NCI-H82 treated with DMSO at 0.1 percent for 48 hours (cell line): Measurements from ENCODE around the gene FUBP3.

Experiments used
- DNase-seq: peaks from one replicate; lab custom pipeline; 2025; ENCODE audit not compliant: unreplicated experiment; lab: John Stamatoyannopoulos, UW

FUBP3 gene, protein sequence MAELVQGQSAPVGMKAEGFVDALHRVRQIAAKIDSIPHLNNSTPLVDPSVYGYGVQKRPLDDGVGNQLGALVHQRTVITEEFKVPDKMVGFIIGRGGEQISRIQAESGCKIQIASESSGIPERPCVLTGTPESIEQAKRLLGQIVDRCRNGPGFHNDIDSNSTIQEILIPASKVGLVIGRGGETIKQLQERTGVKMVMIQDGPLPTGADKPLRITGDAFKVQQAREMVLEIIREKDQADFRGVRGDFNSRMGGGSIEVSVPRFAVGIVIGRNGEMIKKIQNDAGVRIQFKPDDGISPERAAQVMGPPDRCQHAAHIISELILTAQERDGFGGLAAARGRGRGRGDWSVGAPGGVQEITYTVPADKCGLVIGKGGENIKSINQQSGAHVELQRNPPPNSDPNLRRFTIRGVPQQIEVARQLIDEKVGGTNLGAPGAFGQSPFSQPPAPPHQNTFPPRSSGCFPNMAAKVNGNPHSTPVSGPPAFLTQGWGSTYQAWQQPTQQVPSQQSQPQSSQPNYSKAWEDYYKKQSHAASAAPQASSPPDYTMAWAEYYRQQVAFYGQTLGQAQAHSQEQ

DNA sequence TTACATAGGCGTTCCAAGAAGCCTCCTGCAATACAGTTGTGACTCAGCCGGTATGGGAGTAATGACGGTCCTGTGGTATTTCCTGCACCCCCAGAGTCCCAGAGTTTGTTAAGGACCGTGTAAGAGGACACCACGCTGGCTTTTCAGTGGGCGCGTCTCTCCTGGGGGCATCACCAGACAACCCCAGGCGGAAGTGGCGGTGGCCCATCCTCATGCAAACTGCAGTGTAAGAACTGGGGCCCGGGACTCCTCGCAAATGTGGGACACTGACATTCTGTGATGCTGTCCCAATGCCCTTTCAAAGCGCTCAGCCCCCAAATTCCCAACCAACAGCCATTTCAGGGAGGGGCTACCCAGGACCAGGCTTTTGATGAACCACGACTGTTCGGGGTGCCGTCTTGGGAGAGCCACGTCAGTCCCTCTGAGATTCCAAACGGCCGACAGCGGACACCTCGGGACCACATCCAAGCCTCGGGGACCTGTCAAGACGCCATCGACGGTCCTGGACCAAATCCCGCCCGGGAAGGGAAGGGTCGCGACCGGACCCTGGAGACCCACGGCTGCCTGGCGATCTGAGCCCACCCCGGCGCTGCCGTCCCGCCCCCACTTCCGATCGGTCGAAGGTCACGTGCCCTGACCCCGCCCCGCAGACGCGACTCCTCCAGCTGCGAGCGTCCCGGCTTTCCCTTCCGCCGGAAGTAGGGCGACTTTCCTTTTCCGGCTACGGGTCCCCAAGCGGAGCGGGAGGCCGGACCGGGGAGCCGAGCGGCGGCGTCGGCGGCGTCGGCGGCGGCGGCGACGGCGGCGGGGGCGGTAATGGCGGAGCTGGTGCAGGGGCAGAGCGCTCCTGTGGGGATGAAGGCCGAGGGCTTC, at the start of gene FUBP3:
TSS of gene FUBP3 (plus strand) at position 713 of the 873 bp plus-strand sequence. CDS start at position 817, 104 bp downstream.
- peak; percentile 76 for DNase-seq

DNA sequence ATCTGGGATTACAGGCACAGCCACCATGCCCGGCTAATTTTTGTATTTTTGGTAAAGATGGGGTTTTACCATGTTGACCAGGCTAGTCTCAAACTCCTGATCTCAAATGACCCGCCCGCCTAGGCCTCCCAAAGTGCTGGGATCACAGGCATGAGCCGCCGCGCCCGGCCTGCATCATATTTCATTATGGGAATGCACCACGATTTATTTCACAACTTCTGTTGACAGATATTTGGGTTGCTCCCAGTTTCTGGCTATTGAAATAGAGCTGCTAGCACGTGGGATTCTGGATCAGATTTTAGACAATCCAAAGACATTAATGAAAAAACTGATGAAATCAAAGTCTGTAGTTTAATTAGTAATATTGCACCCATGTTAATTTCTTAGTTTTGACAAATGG, 48.4 kb upstream of the FUBP3 start:
- no peak for DNase-seq

DNA sequence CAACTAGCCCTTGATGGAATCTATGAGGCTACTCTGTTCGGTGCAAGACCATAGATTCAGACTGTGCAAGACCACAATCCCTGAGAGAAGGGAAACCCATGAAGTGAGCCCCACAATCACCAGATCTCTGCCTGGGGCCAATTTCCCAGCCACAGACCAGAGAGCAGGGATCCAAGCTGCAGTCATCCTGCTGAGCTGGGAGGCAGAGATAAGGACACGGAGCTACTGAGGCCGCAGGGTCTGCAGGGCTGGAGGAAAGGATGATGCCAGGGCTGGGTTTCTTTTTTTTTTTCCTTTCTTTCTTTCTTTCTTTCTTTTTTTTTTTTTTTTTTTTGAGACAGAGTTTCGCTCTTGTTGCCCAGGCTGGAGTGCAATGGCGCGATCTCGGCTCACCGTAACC, 47.7 kb upstream of the FUBP3 start:
- no peak for DNase-seq

DNA sequence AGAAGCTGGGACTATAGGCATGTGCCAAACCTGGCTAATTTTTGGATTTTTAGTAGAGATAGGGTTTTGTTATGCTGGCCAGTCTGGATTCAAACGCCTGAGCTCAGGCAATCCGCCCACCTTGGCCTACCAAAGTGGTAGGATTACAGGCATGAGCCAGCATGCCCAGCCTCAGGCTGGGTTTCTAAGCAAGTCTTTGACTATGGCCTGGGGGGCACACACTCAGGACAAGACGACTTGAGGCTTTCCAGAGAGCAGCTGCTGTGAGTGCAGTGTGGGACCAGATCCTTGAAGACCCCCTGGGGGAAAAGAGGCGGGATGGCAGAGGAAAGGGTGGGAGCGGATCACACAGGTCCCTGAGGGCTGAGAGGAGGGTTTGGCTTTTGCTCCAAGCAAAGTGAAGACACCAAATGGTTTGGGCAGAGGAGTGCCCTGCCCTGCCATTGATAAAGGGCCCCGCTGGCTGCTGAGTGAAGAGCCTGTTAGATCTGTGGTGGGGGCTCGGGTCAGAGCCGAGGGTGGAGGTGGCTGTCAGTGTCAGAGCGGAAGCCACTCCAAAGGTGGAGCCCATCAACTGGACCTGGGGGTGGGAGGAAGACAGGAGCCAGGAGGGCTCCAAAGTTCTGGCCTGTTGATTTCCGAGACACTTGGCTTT, 46.8 kb upstream of the FUBP3 start:
- DNase-seq, result no peak

DNA sequence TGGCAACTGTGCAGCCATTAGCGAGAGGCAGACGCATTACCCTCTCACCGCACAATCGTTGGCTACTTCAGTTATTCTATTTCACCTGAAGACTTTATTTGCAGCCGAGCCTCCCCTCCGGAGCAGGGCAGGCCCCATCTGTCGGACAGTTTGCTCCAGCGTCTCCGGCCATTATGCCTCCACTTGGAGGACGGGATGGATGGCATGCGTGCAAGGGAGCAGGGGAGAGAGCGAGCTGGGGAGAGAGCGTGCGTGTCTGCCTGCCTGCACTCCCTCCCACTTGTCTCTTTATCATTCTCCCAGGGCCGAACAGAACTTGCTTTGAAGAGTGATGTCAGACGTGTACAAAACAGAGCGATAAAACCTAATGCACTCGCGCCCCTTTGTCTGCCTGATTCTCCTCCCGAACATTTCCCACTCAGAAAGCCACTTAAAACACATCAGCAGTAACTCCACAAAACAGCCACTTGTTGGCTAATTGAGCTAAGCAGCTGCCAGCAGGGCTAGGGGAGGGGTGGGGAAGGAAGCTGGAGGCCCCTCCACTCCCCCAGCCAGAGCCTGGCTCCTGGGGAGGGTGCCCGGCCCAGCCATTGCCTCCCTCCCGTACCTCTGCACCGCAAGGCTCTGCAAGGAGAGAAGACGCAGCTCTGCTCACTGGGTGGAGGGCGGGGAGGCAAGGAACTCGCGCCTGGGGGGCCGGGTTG, 43.4 kb upstream of the FUBP3 start:
- peak; percentile 21 for DNase-seq

DNA sequence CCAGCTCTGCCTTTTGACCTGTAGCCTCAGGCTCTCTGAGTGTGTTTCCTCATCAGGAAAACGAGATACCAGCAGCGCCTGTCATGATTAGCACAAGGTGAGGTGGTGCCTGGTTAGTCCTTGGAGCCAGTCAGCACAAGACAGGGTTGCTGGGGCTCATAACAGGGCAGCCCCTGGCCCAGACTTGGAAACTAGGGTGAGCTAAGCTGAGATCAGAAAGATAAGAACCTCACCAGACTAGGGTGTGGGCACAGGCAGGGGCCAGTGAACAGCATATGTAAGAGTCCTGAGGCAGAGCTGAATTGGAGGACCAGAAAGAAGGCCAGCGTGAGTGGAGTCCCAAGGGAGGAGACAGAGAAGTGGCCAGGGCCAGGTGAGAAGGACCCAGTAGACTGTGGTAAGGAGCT, 42.7 kb upstream of the FUBP3 start:
- DNase-seq, result no peak

DNA sequence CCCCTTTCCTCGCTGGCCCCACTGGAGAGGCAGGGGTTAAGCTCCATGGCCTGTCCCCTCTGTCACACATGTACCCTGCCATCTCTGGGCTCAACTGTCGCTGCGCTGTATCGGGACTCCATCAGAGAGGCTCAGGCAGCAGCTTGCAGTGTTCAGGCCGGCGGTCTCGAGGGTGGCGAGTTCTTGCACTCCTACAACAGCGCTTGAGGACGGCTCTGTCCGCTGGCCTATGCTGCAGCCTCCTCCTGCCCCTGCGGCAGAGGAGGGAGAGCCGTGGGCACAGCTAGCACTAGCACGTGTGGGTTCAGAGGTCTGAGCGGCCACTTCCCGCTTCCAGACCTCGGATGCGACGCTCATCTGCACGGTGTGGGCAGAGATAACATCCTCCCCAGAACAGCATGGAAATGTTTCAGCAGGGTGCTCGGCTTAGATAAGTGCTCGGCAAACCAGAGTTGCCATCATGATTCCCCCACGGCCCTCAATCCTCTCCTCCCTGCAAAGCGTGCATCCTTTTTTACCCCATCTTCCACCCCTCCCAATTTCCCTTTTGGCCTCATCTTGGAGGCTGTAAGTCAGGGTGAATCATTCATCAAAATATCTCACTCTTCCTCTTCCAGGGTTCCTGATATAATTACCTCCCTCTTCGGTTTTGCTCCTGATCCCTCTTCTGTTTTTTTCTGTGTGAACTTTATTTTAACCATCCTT, 41.9 kb upstream of the FUBP3 start:
- no peak for DNase-seq

DNA sequence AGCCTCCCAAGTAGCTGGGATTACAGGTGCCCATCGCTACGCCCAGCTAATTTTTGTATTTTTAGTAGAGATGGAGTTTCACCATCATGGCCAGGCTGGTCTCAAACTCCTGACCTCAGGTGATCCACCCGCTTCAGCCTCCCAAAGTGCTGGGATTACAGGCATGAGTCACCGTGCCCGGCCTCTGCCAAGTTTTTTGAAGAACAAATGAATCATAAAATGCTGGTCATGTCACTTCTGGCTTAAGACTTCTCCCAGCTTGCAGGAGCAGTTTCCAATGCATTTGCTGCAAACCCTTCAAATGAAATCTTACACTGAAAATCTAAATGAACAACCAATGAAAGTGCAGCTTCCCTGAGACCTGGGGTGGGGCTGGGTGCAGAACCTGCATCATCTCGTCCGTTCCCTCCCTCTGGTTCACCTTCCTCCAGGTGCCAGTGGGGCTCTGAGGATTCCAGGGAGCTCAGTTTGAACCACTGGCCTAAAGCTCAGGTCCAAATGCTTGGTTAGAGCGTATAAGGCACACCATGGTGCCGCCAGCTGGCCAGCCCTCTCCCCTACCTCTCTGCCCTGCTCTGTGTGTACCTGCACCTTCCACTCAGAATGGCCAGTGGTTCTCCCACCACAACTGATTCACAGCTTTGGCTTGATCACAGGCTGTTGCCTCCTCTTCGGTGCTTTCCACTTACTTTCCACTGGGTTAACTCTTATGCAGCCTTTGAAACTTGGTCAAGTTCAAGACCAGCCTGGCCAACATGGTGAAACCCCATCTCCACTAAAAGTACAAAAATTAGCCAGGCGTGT, 39.8 kb upstream of the FUBP3 start:
- DNase-seq, result no peak

DNA sequence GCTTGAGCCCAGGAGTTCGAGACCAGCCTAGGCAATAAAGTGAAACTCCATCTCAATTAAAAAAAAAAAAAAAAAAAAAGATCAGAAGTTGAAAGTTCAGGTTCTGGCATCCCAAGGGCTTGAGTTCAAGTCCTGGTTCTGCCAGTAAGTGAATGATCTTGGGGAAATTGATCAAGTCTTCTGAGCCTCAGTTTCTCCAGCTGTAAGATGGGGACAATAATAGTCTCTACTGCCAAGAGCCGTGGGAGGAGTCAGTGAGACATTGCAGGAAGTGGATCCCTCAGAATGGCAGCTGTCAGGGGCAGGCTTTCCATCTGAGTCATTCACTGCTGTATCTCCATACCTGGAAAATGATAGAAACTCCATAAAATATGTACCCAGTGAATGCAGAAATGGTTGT, 37.8 kb upstream of the FUBP3 start:
- DNase-seq, result no peak

DNA sequence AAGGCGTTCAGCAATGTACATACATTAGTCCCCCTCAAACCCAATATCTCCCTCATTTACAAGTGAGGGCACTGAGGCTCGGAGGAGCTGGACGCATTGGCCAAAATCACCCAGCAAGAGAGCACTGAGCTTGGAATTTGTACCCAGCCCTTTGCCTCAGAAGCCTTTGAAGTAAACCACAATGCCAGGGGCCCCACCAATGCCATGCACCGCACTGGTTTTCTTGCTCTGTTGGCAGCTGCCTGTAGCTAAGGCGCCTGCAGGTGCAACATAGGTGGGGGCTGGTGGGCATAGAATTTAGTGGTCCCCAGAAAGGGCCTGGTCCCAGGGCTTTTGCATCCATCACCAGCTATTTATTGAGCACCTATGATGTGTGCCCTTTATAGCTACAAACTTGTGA, 37.3 kb upstream of the FUBP3 start:
- no peak for DNase-seq

DNA sequence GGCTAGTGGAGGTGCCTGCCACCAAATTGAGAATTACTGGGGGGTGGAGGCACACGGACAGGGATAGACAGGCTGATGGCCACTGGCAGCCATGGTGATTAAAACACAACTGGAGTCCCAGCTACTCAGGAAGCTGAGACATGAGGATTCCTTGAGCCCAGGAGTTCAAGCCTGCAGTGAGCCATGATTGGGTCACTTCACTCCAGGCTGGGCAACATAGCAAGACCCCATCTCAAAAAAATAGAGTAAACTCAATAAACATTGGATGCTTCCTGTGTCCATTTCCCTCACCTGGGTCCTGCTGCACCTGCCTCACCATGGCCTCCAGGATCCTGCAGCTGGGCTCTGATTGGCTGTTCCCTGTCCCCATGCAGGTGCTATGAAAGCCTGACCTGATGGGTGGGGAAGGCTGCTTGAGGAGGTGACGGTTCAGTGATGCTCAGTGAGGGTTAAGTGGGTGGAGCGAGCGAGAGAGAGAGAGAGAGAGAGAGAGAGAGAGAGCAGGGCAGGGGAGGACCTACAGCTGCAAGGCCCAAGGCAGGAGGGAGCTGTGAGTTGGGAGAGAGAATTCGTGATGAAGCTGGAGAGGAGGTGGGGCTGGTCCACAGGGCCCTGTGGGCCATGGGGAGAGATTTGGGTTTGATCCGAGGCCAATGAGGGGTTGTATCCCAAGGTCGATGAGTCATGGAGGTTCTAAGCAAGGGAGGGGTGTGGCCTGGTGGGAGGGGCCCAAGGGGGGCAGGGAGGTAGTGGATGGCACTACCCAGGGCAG, 36.7 kb upstream of the FUBP3 start:
- no peak for DNase-seq

DNA sequence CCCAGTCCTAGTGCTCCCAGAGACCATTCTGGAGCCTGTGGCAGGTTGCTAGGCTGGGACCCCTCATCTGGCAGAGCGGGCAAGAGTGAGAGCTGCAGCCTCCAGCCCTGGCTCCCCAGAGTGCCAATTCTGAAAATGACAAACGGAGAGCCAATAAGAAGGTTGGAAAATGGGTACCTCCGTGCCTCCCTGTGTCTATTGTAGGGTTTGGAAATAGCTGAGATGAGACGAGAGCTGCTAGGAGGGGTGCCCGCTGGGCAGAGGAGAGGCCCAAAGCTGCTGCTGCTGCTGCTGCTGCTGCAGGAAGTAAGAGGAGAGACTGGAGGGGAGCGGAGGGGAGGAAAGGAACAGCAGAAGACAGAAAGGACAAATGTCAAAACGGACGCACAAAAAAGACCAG, 36.0 kb upstream of the FUBP3 start:
- no peak for DNase-seq

DNA sequence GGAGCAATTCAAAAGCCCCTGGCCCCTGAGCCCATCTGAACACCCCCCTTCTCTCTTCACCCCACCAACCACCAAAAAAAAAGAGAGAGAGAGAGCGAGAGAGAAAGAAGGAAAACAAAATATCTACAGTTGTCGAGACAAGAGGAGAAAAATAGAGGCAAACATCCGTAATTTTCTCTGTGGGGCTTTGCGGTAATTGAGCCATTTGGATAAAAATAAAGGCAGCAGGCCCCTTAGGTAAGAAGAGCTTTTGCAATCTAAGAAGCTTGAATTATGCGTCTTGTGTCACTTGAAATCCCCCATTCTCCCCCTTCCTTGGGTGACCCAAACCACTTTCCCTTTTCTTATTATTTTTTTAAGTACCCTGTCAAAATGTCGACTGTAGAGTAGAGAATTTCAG, 35.5 kb upstream of the FUBP3 start:
- DNase-seq, result no peak

DNA sequence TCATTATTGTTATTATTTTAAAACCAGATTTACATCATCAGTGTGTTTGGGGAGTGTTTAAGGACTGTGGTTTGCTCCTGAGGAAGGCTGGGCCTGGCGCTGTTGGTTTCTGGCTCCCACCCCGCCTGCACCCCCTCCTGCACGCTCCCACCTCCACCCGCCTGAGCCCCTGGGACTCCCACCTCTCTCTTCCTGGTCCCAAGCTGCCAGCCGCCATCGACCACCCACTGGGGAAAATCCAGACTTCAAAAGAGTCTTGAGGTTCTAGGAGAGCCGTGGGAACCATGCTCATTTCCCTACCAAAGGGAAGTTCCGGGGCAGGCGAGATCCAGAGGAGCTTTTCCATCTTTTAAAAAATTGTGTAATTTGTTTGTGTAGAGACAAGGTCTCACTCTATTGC, 35.0 kb upstream of the FUBP3 start:
- DNase-seq, result no peak

DNA sequence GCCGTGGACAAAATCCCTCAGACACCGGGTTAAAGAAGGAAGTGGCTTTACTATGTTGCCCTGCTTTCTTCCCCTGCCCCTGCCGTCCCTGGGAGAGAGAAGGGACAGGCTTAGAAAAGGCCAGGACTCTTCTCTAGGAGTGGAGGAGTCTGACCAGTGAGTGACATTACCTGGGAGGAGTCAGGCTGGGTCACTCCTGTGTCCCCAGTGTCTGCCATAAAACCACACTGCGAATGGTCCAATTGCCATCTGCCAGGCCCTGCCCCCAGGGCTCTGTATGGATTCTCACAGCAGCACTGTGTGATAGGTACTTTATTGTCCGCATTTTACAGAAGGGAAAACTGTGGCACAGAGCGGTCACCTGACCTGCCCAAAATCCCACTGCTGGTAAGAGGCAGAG, 31.3 kb upstream of the FUBP3 start:
- no peak for DNase-seq

DNA sequence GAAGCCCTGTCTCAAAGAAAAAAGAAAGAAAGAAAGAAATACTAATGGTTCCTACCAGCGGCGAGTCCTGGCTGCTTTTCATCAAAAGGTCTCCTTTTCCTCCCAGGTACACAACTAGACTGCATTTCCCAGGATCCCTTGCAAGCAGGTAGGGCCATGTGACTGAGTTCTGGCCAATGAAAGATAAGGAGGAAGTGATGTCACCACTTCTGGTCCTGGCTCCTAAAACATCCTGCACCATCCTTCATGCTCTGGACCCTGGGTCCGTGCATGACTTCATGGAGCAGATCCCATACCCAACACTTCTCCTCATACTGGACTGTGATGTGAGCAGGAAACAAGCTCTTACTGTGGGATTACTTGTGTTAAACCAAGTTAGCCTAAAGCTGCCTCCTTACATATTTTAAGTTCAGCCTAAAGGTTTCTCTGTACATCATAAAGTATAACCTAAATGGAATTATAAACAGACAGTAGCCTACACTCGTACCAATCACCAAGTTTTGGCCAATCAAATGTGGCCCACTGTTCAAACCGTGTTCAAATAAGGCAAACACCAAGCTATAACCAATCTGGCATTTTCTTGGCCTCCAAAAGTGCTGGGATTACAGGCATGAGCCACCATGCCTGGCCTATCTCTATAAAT, 30.2 kb upstream of the FUBP3 start:
- DNase-seq, result no peak

DNA sequence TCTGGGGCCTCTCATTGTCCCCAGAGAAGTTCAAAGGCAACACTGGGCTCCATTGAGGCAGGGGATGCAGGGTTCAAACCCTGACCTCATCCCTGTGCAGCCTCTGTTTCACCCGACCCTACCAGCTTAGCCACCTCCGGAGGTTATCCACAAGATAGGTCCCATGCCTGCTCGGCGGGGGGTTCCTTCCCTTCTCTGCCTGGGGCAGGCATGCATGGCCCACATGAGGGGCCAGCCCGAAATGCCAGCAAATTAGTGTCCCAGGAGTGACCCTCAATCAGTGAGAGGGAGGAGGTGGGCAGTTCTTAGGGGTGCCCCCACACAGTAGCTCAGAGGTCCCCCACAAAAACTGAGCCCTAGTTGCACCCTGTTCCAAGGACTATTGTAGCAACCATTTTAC, 24.8 kb upstream of the FUBP3 start:
- no peak for DNase-seq

DNA sequence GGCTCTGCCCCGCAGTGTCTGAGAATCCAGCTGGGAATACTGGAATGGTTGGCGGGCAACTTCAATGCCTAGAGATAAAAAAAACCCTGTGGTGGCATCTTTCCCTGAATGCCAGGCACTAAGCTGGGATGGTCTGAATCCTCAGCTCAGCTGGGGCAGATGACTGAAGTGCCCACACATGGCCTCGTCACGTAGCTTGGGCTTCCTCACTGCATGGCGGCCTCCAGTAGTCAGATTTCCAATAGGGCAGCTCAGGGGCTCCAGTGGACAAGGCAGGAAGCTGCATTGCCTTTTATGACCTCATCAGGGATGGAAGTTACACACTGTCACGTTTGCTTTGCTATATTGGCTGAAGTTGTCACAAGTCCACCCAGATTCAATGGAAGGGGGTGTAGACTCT, 24.3 kb upstream of the FUBP3 start:
- DNase-seq, result no peak
